SK-N-MC (cell line): Measurements from ENCODE around the gene WAC.

ENCODE experiments used
- DNase-seq: peaks from one replicate; pipeline ENCODE4 v3.0.0-alpha.2; 2011; ENCODE audit warnings: low read depth, low spot score
- H3K27ac ChIP-seq: fragments of 200-600 bp; sonication (generic); 2 replicates; pipeline ENCODE4 v1.5.1; 2016; ENCODE audit warnings: mixed run types
- H3K36me3 ChIP-seq: fragments of 200-600 bp; sonication (generic); 2 replicates; pipeline ENCODE4 v1.6.1; 2017; ENCODE audit warnings: antibody characterized with exemption, low read length, mixed read lengths; ENCODE audit not compliant: insufficient read depth
- H3K4me3 ChIP-seq: fragments of 200-600 bp; sonication (generic); 2 replicates; pipeline ENCODE4 v1.5.1; 2016
- H3K9ac ChIP-seq: fragments of 200-600 bp; sonication (generic); 2 replicates; pipeline ENCODE4 v1.8.0; 2017; ENCODE audit warnings: mixed run types, mixed read lengths; ENCODE audit not compliant: insufficient read length
- H3K9me3 ChIP-seq: fragments of 200-600 bp; sonication (generic); 2 replicates; pipeline ENCODE4 v1.6.1; 2017; ENCODE audit warnings: low read depth, mild to moderate bottlenecking, antibody characterized with exemption, low read length, moderate library complexity, mixed read lengths
- EZH2 ChIP-seq: fragments of 200-600 bp; sonication (generic); IDR thresholded peaks from one replicate; pipeline ENCODE4 v1.6.1; 2017; ENCODE audit warnings: antibody characterized with exemption
- FOXP2 ChIP-seq: optimal IDR thresholded peaks from 2 replicates; pipeline ENCODE3; 2011; ENCODE audit warnings: mild to moderate bottlenecking, moderate library complexity; ENCODE audit not compliant: insufficient read depth; ENCODE audit errors: extremely low read length, control extremely low read depth
- POLR2AphosphoS5 ChIP-seq: IDR thresholded peaks from 2 replicates; pipeline ENCODE4 v1.6.1; 2012; ENCODE audit warnings: mild to moderate bottlenecking, low read depth, low read length, borderline replicate concordance

WAC gene

GRCh38 chr10:28556142-28556541, 23.2 kb downstream of the WAC start:
- DNase-seq: no peak
- Histone ChIP-seq H3K9me3 (no peaks in the 10 kb centered on the region), H3K36me3 (peaks cover 75% of the 10 kb centered on the region), H3K4me3 (no peak overlapping the region), H3K27ac (no peak overlapping the region), H3K9ac (no peak overlapping the region)
- TF ChIP-seq POLR2AphosphoS5: no peak
- no peak for TF ChIP-seq FOXP2
- no peak for TF ChIP-seq EZH2

GRCh38 chr10:28558186-28558585, 25.3 kb downstream of the WAC start:
- TF ChIP-seq POLR2AphosphoS5: no peak
- no peak for TF ChIP-seq FOXP2
- TF ChIP-seq EZH2: no peak
- Histone ChIP-seq H3K9me3 (no peaks in the 10 kb centered on the region), H3K9ac (no peak overlapping the region), H3K27ac (no peak overlapping the region), H3K36me3 (peaks cover 78% of the 10 kb centered on the region), H3K4me3 (no peak overlapping the region)
- no peak for DNase-seq

- Histone ChIP-seq H3K27ac (peak overlapping the region; percentile 25; the same call in 1 of the 2 replicates), H3K9ac (no peak overlapping the region), H3K9me3 (no peaks in the 10 kb centered on the region), H3K36me3 (peaks cover 74% of the 10 kb centered on the region), H3K4me3 (no peak overlapping the region)
- no peak for DNase-seq
- TF ChIP-seq POLR2AphosphoS5 (no peak), FOXP2 (no peak), EZH2 (no peak)
Measured at GRCh38 chr10:28558923-28559508, 26.1 kb downstream of the WAC start.

- H3K36me3 ChIP-seq: peaks cover 74% of the 10 kb centered on the region
- DNase-seq: no peak
- H3K9ac ChIP-seq: no peak overlapping the region
- no peak overlapping the region for H3K4me3 ChIP-seq
- H3K27ac ChIP-seq: peak overlapping the region; percentile 25; the same call in 1 of the 2 replicates
- H3K9me3 ChIP-seq: no peaks in the 10 kb centered on the region
- TF ChIP-seq FOXP2: no peak
- no peak for TF ChIP-seq POLR2AphosphoS5
Measured at GRCh38 chr10:28559618-28560017, 26.7 kb downstream of the WAC start.

GRCh38 chr10:28560617-28561016, 27.7 kb downstream of the WAC start:
- no peaks in the 10 kb centered on the region for H3K9me3 ChIP-seq
- no peak overlapping the region for H3K4me3 ChIP-seq
- peaks cover 67% of the 10 kb centered on the region for H3K36me3 ChIP-seq
- no peak overlapping the region for H3K9ac ChIP-seq
- TF ChIP-seq POLR2AphosphoS5 (no peak), EZH2 (no peak), FOXP2 (no peak)
- 0 out of 2 replicates have a peak overlapping the region, but pooled peaks have one; percentile 19 for H3K27ac ChIP-seq
- no peak for DNase-seq

- H3K9ac ChIP-seq: no peak overlapping the region
- H3K4me3 ChIP-seq: no peak overlapping the region
- peaks cover 61% of the 10 kb centered on the region for H3K36me3 ChIP-seq
- H3K27ac ChIP-seq: no peak overlapping the region
- H3K9me3 ChIP-seq: no peaks in the 10 kb centered on the region
- no peak for DNase-seq
- TF ChIP-seq FOXP2 (no peak), EZH2 (no peak), POLR2AphosphoS5 (no peak)
Measured at GRCh38 chr10:28561531-28561930, 28.6 kb downstream of the WAC start.

GRCh38 chr10:28564905-28565304, 32.0 kb downstream of the WAC start:
- no peak overlapping the region for H3K27ac ChIP-seq
- H3K36me3 ChIP-seq: peaks cover 51% of the 10 kb centered on the region
- DNase-seq: no peak
- TF ChIP-seq POLR2AphosphoS5 (no peak), FOXP2 (no peak), EZH2 (no peak)
- H3K9me3 ChIP-seq: no peaks in the 10 kb centered on the region
- H3K4me3 ChIP-seq: no peak overlapping the region
- H3K9ac ChIP-seq: no peak overlapping the region

- no peak for DNase-seq
- no peak overlapping the region for H3K27ac ChIP-seq
- no peaks in the 10 kb centered on the region for H3K9me3 ChIP-seq
- peaks cover 43% of the 10 kb centered on the region for H3K36me3 ChIP-seq
- H3K9ac ChIP-seq: no peak overlapping the region
- H3K4me3 ChIP-seq: no peak overlapping the region
- TF ChIP-seq EZH2 (no peak), FOXP2 (no peak), POLR2AphosphoS5 (no peak)
Measured at GRCh38 chr10:28566458-28567015, 33.6 kb downstream of the WAC start.
